ENCODE data around the gene GSTA4.

The GSTA4 gene

DNA sequence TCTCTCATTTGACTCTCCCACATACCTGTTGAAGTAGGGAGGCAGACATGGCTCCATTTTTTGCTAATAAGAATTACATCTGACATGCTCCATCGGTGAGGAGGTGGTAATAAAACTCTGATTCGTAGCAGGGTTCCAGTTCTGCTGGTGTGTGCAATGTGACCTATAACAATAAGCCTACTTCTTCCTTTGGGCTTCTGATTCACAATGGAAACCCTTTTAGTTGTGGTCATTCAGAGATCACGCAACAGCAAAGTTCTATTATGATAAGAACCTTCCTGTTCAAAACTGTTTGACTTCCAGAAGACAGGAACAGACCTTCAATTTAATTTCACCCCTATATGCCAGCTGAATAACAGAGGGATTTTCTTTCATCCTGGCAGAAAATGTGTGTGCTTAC, 31.4 kb upstream of the GSTA4 start:
- H3K79me2 ChIP-seq (ENCODE audit: control insufficient read depth, low read length): no peaks in the 10 kb centered on the region
- no peaks in the 10 kb centered on the region for H3K27me3 ChIP-seq (ENCODE audit: control insufficient read depth, low read length)
- no peaks in the 10 kb centered on the region for H3F3A ChIP-seq (ENCODE audit: control insufficient read depth, insufficient read depth)
- no peaks in the 10 kb centered on the region for H3K9me2 ChIP-seq (replicated peaks; ENCODE audit: control insufficient read depth, low read length)
- H3K4me2 ChIP-seq (ENCODE audit: low read length): no peak overlapping the region
- H4K20me1 ChIP-seq (ENCODE audit: control insufficient read depth, insufficient read depth, low read depth, low read length): no peaks in the 10 kb centered on the region
- H3K4me1 ChIP-seq (ENCODE audit: control insufficient read depth, low read length): no peaks in the 10 kb centered on the region
- no peak overlapping the region for H3K27ac ChIP-seq (ENCODE audit: low read depth, low read length)
- H3K36me3 ChIP-seq (ENCODE audit: control insufficient read depth, low read length): no peaks in the 10 kb centered on the region
- no peaks in the 10 kb centered on the region for H3K9me3 ChIP-seq (ENCODE audit: control insufficient read depth, insufficient read depth, low read length)
- no peak for TF ChIP-seq EZH2phosphoT487 (IDR thresholded peaks at IDR 0.05; ENCODE audit: borderline replicate concordance, low read length)
- TF ChIP-seq, protein P1, sequence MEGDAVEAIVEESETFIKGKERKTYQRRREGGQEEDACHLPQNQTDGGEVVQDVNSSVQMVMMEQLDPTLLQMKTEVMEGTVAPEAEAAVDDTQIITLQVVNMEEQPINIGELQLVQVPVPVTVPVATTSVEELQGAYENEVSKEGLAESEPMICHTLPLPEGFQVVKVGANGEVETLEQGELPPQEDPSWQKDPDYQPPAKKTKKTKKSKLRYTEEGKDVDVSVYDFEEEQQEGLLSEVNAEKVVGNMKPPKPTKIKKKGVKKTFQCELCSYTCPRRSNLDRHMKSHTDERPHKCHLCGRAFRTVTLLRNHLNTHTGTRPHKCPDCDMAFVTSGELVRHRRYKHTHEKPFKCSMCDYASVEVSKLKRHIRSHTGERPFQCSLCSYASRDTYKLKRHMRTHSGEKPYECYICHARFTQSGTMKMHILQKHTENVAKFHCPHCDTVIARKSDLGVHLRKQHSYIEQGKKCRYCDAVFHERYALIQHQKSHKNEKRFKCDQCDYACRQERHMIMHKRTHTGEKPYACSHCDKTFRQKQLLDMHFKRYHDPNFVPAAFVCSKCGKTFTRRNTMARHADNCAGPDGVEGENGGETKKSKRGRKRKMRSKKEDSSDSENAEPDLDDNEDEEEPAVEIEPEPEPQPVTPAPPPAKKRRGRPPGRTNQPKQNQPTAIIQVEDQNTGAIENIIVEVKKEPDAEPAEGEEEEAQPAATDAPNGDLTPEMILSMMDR (IDR thresholded peaks at IDR 0.05; ENCODE audit: low read depth, low read length, poor library complexity, severe bottlenecking): no peak
- H3K4me3 ChIP-seq (ENCODE audit: low read length): no peak overlapping the region

DNA sequence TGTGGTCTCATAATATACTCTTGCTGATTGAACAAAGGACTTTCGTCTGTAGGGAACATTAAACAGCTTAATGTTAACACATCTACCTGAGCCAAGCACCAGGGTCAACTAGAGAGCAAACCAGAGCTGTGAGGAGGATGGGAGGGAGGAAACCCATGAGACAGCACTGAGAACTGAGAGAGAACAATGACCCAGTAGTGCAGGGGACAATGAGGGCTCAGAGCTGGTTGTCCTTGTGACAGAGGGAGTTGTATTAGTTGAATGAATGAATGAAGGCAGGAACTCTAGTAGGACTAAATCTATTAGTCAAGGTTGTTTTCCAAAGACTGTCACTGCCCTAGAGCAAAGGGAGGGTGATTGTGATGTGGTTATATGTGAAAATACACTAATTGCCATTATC, 28.2 kb upstream of the GSTA4 start:
- Histone ChIP-seq H3K27ac (ENCODE audit: low read depth, low read length) (no peak overlapping the region), H4K20me1 (ENCODE audit: control insufficient read depth, insufficient read depth, low read depth, low read length) (no peaks in the 10 kb centered on the region), H3K27me3 (ENCODE audit: control insufficient read depth, low read length) (no peaks in the 10 kb centered on the region), H3K4me3 (ENCODE audit: low read length) (no peak overlapping the region), H3K9me3 (ENCODE audit: control insufficient read depth, insufficient read depth, low read length) (no peaks in the 10 kb centered on the region), H3K79me2 (ENCODE audit: control insufficient read depth, low read length) (no peaks in the 10 kb centered on the region), H3K9me2 (replicated peaks; ENCODE audit: control insufficient read depth, low read length) (no peaks in the 10 kb centered on the region), H3K4me2 (ENCODE audit: low read length) (no peak overlapping the region), H3F3A (ENCODE audit: control insufficient read depth, insufficient read depth) (no peaks in the 10 kb centered on the region), H3K4me1 (ENCODE audit: control insufficient read depth, low read length) (no peaks in the 10 kb centered on the region), H3K36me3 (ENCODE audit: control insufficient read depth, low read length) (no peaks in the 10 kb centered on the region)
- TF ChIP-seq, protein P1 (IDR thresholded peaks at IDR 0.05; ENCODE audit: low read depth, low read length, poor library complexity, severe bottlenecking): no peak
- no peak for TF ChIP-seq EZH2phosphoT487 (IDR thresholded peaks at IDR 0.05; ENCODE audit: borderline replicate concordance, low read length)

DNA sequence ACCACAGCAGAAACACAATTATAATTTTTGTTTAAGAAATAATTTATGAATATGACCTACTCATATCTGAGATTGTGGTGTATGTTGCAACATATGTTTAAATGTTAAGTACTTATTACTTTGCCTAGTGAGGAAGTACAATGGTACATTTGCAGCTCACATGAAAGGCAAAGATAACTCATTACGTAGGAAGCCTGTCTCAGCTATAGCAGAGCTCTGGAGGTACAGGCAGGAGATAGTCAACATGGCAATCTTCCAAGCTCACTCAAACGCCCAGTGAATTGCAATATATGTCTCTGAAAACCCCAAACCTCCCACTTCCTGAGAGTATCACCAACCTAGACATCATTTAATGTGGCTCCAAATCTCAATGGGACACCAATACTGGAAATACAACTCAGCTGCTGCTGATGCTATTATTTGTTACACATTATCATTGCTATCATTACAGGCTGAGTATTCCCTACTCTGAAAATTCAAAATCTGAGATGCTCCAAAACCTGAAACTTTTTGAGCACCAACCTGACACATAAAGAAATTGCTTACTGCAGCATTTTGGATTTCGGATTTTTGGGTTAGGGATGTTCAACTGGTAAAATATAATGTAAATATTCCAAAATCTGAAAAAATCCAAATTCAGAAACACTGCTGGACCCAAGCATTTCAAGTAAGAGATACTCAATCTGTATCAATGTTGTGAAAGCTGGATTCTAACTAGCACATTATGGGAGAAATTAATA, 25.1 kb upstream of the GSTA4 start:
- H3K79me2 ChIP-seq (ENCODE audit: control insufficient read depth, low read length): no peaks in the 10 kb centered on the region
- no peaks in the 10 kb centered on the region for H3K9me2 ChIP-seq (replicated peaks; ENCODE audit: control insufficient read depth, low read length)
- no peak overlapping the region for H3K4me3 ChIP-seq (ENCODE audit: low read length)
- no peaks in the 10 kb centered on the region for H3K4me1 ChIP-seq (ENCODE audit: control insufficient read depth, low read length)
- H3K36me3 ChIP-seq (ENCODE audit: control insufficient read depth, low read length): no peaks in the 10 kb centered on the region
- TF ChIP-seq, protein P1 (IDR thresholded peaks at IDR 0.05; ENCODE audit: low read depth, low read length, poor library complexity, severe bottlenecking): no peak
- no peak for TF ChIP-seq EZH2phosphoT487 (IDR thresholded peaks at IDR 0.05; ENCODE audit: borderline replicate concordance, low read length)
- H3K27ac ChIP-seq (ENCODE audit: low read depth, low read length): no peak overlapping the region
- no peak overlapping the region for H3K4me2 ChIP-seq (ENCODE audit: low read length)
- H4K20me1 ChIP-seq (ENCODE audit: control insufficient read depth, insufficient read depth, low read depth, low read length): no peaks in the 10 kb centered on the region
- no peaks in the 10 kb centered on the region for H3K9me3 ChIP-seq (ENCODE audit: control insufficient read depth, insufficient read depth, low read length)
- no peaks in the 10 kb centered on the region for H3K27me3 ChIP-seq (ENCODE audit: control insufficient read depth, low read length)
- no peaks in the 10 kb centered on the region for H3F3A ChIP-seq (ENCODE audit: control insufficient read depth, insufficient read depth)

All from DOHH2 (cell line).